CD4-positive, alpha-beta T cell (primary cell): ENCODE results near the gene CENPP. TPM values are rescaled to one million over a fixed set of nuclear protein-coding genes. Genes with fewer than 3 reads are reported as not detected.

Source experiments
- ATAC-seq: fragments of 200-7000 bp; cut with Tn5 transposase; one replicate; pipeline ENCODE4 v1.10.0; 2022; ENCODE audit warnings: mild to moderate bottlenecking; ENCODE audit not compliant: poor library complexity
- CTCF ChIA-PET: fragments of 350-600 bp; sonication (Branson Sonifier 250); formaldehyde crosslinking; loops from one replicate; lab custom pipeline; 2021; ENCODE audit warnings: antibody characterized with exemption, inconsistent platforms; lab: Charles Lee
- POLR2A ChIA-PET: fragments of 350-600 bp; sonication (Branson Sonifier 250); formaldehyde crosslinking; loops from one replicate; lab custom pipeline; 2021; ENCODE audit warnings: antibody characterized with exemption, inconsistent platforms; lab: Charles Lee
- DNase-seq, 14 experiments: peaks; one replicate each; pipeline ENCODE4 v3.0.0-alpha.2; 2013 to 2020; ENCODE audit warnings: mixed read lengths in 2 of 14
- H3K27ac ChIP-seq, 2 donors: one replicate each; pipeline versions ENCODE4 v1.5.1 to v1.7.0; 2013; ENCODE audit warnings: low read length in 2 of 2, low read depth in 1 of 2, mild to moderate bottlenecking in 1 of 2
- H3K27me3 ChIP-seq, 2 experiments: 1 replicate in 1 of 2; 2 replicates in 1 of 2; pipeline versions ENCODE4 v1.6.1 to v1.7.0; 2013; ENCODE audit warnings: low read length in 2 of 2, control low read depth in 1 of 2, mild to moderate bottlenecking in 1 of 2, moderate library complexity in 1 of 2; ENCODE audit not compliant: insufficient read depth in 2 of 2, control insufficient read depth in 1 of 2
- H3K36me3 ChIP-seq: one replicate; pipeline ENCODE4 v1.6.1; 2013; ENCODE audit warnings: low read length, control low read depth; ENCODE audit not compliant: insufficient read depth
- H3K4me1 ChIP-seq: one replicate; pipeline ENCODE4 v1.6.1; 2013; ENCODE audit warnings: low read length, control low read depth; ENCODE audit not compliant: insufficient read depth
- H3K4me3 ChIP-seq: one replicate; pipeline ENCODE4 v1.5.1; 2013; ENCODE audit warnings: mild to moderate bottlenecking, low read length, moderate library complexity
- H3K9me3 ChIP-seq, 2 experiments: 1 replicate in 1 of 2; 2 replicates in 1 of 2; pipeline versions ENCODE4 v1.6.1 to v1.7.0; 2013; ENCODE audit warnings: low read length in 2 of 2, mild to moderate bottlenecking in 2 of 2, control low read depth in 1 of 2, moderate library complexity in 1 of 2; ENCODE audit not compliant: control insufficient read depth in 1 of 2, insufficient read depth in 1 of 2
- H3K27ac Mint-ChIP-seq: one replicate; pipeline ENCODE4 v1.8.0; 2020; ENCODE audit warnings: mixed read lengths
- H3K27me3 Mint-ChIP-seq: one replicate; pipeline ENCODE4 v1.8.0; 2021; ENCODE audit warnings: mixed read lengths
- H3K36me3 Mint-ChIP-seq: one replicate; pipeline ENCODE4 v1.8.0; 2021; ENCODE audit warnings: low read depth, mixed read lengths
- H3K4me1 Mint-ChIP-seq: one replicate; pipeline ENCODE4 v1.8.0; 2021; ENCODE audit warnings: low read depth, mixed read lengths
- H3K4me3 Mint-ChIP-seq: one replicate; pipeline ENCODE4 v1.8.0; 2020; ENCODE audit warnings: mild to moderate bottlenecking, mixed read lengths
- H3K9me3 Mint-ChIP-seq: one replicate; pipeline ENCODE4 v1.8.0; 2020; ENCODE audit warnings: mixed read lengths
- intact Hi-C, 2 experiments: fragments of 100-400 bp; cut with DNase I in 1 of 2; cut with micrococcal nuclease in 1 of 2; formaldehyde crosslinking; loops; one replicate each; pipeline versions ENCODE4 v1.15.1 to v1.9.0; 2023 to 2025; cut with DNase I, micrococcal nuclease
- total RNA-seq, 174 experiments: library from RNA in 2 of 174; stranded (reverse) in 2 of 174; gene quantifications; one replicate each; pipeline ENCODE4 v1.2.3 and lab custom pipeline; 2021 to 2026
- TF ChIP-seq, protein P1 (sequence below): fragments of 200-600 bp; IDR thresholded peaks from one replicate; pipeline ENCODE4 v1.8.0; 2022; ENCODE audit warnings: antibody characterized with exemption, mild to moderate bottlenecking

Gene CENPP
- total RNA-seq, 2 experiments from 2014 or later, result 4.8 TPM

DNA sequence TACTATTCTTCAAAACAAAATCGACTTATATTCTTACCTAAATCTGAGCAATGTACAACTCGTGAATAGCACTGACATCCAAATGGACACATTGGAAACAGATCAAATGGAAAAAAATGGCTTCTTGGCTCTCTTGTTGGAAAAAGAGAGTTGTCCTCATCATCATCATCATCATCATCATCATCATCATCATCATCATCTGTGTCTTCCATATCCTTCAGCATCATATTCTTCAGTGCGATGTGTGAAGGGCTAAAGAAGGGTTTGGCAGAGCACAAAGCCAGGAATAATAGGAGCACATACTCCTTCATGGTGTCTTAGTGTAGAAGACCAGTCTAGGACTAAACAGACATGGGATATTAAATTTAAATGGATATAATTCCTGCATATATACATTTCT, 148.8 kb downstream of the CENPP start:
- Histone ChIP-seq H3K9me3 (no peaks in the 10 kb centered on the region), H3K4me3 (no peak overlapping the region), H3K27ac (no peak overlapping the region), H3K4me1 (no peaks in the 10 kb centered on the region), H3K36me3 (no peaks in the 10 kb centered on the region), H3K27me3 (no peaks in the 10 kb centered on the region)
- intact Hi-C loops, result no loop called here
- Mint-ChIP-seq H3K9me3 (no peaks in the 10 kb centered on the region), H3K27me3 (no peaks in the 10 kb centered on the region), H3K36me3 (no peaks in the 10 kb centered on the region), H3K4me1 (no peaks in the 10 kb centered on the region), H3K27ac (no peak overlapping the region), H3K4me3 (no peak overlapping the region)
- ChIA-PET POLR2A (no interaction called here), CTCF (interaction anchor here (1.1 kb wide), 1 partner anchor 10 kb away, joined by 3 read pairs; no protein-coding TSS in a partner anchor)
- DNase-seq (no peak), ATAC-seq (no peak)
- TF ChIP-seq, protein P1, sequence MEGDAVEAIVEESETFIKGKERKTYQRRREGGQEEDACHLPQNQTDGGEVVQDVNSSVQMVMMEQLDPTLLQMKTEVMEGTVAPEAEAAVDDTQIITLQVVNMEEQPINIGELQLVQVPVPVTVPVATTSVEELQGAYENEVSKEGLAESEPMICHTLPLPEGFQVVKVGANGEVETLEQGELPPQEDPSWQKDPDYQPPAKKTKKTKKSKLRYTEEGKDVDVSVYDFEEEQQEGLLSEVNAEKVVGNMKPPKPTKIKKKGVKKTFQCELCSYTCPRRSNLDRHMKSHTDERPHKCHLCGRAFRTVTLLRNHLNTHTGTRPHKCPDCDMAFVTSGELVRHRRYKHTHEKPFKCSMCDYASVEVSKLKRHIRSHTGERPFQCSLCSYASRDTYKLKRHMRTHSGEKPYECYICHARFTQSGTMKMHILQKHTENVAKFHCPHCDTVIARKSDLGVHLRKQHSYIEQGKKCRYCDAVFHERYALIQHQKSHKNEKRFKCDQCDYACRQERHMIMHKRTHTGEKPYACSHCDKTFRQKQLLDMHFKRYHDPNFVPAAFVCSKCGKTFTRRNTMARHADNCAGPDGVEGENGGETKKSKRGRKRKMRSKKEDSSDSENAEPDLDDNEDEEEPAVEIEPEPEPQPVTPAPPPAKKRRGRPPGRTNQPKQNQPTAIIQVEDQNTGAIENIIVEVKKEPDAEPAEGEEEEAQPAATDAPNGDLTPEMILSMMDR, result no peak

GRCh38 chr9:92476962-92477361, 151.2 kb downstream of the CENPP start:
- ChIA-PET CTCF (interaction anchor here (1.0 to 1.8 kb wide), 2 partner anchors 9 to 14 kb away, joined by 3 to 4 read pairs; no protein-coding TSS in a partner anchor), POLR2A (no interaction called here)
- ATAC-seq, result no peak
- Histone ChIP-seq H3K9me3 (no peaks in the 10 kb centered on the region), H3K27ac (no peak overlapping the region), H3K36me3 (no peaks in the 10 kb centered on the region), H3K27me3 (no peaks in the 10 kb centered on the region), H3K4me3 (no peak overlapping the region), H3K4me1 (no peaks in the 10 kb centered on the region)
- Mint-ChIP-seq H3K4me1 (no peaks in the 10 kb centered on the region), H3K36me3 (no peaks in the 10 kb centered on the region), H3K27ac (no peak overlapping the region), H3K4me3 (no peak overlapping the region), H3K9me3 (no peaks in the 10 kb centered on the region), H3K27me3 (no peaks in the 10 kb centered on the region)
- DNase-seq, result no peak
- intact Hi-C loops, result no loop called here
- TF ChIP-seq, protein P1, result no peak

DNA sequence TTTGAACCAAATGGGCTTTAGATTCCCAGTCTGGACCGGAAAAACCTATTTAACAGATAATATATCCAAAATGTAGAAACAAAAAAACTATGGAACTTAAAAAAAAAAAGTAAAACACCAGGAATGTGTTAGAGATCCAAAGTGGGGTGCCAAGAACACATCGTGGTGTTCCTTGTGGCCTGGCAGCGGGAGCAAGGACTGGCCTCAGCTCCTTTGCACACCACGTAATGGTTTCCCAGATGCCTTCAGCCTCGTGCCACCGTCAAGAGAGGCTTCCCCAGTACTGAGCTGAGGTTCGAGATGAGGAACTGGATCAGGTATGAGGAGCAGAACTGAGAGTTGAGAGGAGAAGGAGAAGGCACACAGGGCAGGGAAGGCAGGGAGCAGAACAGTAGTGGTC, 153.0 kb downstream of the CENPP start:
- DNase-seq (no peak), ATAC-seq (no peak)
- intact Hi-C loops, result no loop called here
- ChIA-PET POLR2A (no interaction called here), CTCF (no interaction called here)
- no peak overlapping the region for H3K4me3 Mint-ChIP-seq
- H3K27me3 ChIP-seq, result no peaks in the 10 kb centered on the region
- TF ChIP-seq, protein P1, result no peak
- H3K27ac Mint-ChIP-seq, result no peak overlapping the region
- no peaks in the 10 kb centered on the region for H3K4me1 Mint-ChIP-seq
- H3K36me3 Mint-ChIP-seq, result no peaks in the 10 kb centered on the region
- H3K27ac ChIP-seq, result no peak overlapping the region
- H3K9me3 ChIP-seq, result no peaks in the 10 kb centered on the region
- H3K9me3 Mint-ChIP-seq, result no peaks in the 10 kb centered on the region
- no peaks in the 10 kb centered on the region for H3K4me1 ChIP-seq
- no peak overlapping the region for H3K4me3 ChIP-seq
- no peaks in the 10 kb centered on the region for H3K27me3 Mint-ChIP-seq
- no peaks in the 10 kb centered on the region for H3K36me3 ChIP-seq
